HG03064 (cell line): ENCODE data around the gene MAT1A.
A peak's percentile ranks its signal among the peaks of the same experiment; 100 is the strongest.
"Not testable (repeated sequence)": the region's sequence is repeated elsewhere in the genome, so short reads cannot be mapped to it uniquely, and the experiment has no call there.

Experiments
- ATAC-seq: cut with Tn5 transposase; IDR thresholded peaks from one replicate; pipeline ENCODE4 v1.9.1; 2021; ENCODE audit warnings: low read depth; ENCODE audit not compliant: unreplicated experiment

The MAT1A gene

GRCh38 chr10:80234331-80235235 is 54.9 kb downstream of the MAT1A start:
- ATAC-seq: peak; percentile 100

- not testable (repeated sequence) for ATAC-seq
Measured at GRCh38 chr10:80233871-80234270, 55.6 kb downstream of the MAT1A start.

- ATAC-seq: peak; percentile 74
Measured at GRCh38 chr10:80226723-80227122, 62.7 kb downstream of the MAT1A start.

- not testable (repeated sequence) for ATAC-seq
Measured at GRCh38 chr10:80223031-80223419, 66.4 kb downstream of the MAT1A start.
